NCI-H82 (cell line): ENCODE measurements around the gene CST4.
"Not testable (repeated sequence)": the region's sequence is repeated elsewhere in the genome, so short reads cannot be mapped to it uniquely, and the experiment has no call there.

Experiments used
- DNase-seq: peaks from one replicate; lab custom pipeline; 2025; lab: John Stamatoyannopoulos, UW

Gene CST4

DNA sequence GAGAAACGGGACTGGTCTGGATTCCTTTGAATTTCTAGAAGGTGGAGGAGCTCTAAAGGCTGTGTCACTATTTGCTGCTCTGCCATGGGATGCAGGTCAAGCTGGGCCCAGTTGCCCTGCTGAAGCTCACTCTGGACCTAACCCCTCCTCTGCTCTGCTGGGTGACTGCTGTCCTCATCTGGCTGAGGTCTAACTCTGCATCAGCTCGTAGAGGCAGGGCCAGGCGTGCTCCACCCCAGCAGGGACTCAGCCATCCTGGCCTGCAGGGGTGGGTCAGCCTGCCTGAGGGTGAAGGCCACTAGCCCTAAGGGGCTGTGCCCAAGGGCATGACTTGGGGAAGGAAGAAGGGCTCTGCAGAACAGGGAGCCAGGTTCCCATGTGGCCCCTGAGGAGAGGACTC, 852 bp downstream of the CST4 start:
- no peak for DNase-seq

DNA sequence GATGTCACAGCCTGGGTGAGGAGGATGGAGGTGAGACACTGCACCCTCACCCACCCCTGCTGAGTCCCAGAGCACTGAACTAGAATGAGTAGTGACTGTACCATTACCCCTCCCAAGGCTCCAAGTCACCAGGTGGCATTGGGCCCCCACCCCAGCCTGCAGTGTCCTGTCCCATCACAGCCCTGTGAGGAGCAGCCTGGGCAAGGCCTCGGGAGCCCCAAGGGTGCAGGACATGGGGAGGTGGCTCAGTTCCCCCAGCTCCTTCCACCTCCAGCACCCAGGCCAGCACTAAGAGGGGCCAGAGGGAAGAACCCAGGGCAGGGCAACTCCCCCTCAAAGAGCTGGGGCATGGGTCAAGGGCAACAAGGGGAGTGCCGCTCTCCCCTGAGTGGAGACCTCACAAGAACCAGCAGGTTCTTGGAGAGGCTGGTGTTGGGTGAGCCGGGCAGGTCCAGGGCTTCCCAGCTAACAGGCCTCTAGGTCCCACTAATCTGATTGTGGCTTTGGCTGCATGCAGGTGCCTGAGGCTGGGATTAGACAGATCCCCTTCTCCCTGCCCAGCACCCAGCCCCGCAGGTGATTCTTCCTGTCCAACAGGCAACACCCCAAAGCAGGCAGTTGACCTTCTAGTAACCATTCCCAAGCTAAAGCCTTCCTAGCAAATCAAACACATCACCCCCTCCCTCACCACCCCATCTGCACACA, 2.6 kb downstream of the CST4 start:
- peak; percentile 46 for DNase-seq

DNA sequence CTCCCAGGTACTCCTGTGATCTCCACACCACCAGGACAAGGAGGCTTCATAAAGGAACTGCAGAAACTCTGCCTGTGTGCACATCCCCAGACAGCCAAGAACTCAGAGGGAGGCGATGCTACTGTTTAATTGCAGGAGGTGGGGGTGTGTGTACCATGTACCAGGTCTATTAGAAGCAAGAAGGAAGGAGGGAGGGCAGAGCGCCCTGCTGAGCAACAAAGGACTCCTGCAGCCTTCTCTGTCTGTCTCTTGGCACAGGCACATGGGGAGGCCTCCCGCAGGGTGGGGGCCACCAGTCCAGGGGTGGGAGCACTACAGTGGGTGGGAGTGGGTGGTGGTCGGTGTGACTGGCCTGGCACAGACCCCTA, 3.3 kb downstream of the CST4 start:
- DNase-seq: not testable (repeated sequence)

DNA sequence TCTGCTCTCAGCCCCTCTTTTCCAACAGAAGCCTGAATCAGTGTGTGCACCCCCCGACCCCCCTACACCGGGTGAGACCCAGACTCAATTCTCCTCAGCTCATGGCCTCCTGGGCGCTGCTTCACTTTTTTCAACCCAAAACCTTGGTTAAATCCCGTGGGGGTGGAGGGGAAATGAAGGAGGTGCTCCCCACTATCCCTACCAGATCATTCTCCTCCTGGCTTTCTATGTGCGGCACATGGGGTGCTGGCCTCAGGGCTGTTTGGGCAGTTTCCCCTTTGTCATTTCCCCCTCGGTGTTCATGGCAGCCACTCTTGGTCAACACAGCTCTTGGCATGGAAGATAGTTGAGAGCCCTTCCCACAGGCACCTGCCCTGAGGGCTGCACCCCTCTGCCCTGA, 4.6 kb downstream of the CST4 start:
- DNase-seq: no peak

DNA sequence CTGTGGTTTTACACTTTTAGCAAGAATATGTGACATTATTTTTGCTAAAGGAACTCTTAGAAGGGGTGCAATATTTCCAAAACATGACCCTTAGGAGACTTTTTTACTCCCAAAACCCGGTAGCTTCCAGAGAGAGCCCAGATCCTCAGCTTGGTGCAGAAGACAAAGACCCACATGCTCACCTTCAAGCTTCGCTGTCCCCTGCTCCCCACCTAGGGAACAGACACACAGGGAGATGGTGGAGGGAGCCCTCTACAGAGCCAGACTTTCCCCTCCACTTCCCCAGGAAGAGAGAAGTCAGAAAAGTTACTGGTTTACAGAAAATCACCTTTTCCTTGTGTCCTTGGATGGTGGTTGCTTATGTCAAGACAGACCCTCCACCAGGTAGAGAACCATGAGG, 5.0 kb downstream of the CST4 start:
- no peak for DNase-seq

DNA sequence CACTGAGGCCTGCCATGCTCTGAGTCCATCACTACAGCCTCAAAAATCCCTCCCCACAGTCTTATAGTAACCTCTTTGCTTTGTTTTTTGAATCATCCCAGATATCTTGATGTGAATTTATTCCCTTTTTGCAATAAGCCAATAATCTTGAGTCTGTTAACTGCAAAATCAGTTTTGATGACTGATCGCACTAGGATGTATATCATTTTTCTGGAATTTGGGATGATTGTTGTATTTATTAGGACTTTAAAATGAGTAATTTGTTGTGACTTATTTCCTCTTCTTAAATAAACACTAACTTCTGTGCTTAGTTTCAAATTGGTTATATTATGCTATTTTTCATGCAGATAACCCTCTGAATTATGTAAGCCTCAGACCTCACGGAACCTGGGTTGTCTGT, 5.6 kb downstream of the CST4 start:
- no peak for DNase-seq

DNA sequence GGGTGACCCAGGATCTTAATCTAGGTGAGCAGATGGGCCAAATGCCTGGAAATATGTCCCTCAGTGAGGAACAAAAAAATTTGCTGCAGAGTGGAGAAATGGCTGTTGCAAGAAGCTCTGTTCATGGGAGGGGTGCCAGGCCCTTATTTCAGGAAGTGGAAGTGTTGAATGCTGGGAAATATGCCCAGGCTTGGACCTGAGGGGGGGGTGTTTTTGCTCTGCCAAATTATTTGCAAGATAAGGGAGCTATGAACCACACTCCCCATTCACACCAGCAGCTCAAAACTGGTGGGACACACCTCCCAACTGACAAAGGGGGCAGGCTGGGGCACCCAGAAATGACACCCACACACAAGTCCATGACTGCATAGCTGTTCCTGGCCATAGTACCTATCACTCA, 8.7 kb downstream of the CST4 start:
- no peak for DNase-seq

DNA sequence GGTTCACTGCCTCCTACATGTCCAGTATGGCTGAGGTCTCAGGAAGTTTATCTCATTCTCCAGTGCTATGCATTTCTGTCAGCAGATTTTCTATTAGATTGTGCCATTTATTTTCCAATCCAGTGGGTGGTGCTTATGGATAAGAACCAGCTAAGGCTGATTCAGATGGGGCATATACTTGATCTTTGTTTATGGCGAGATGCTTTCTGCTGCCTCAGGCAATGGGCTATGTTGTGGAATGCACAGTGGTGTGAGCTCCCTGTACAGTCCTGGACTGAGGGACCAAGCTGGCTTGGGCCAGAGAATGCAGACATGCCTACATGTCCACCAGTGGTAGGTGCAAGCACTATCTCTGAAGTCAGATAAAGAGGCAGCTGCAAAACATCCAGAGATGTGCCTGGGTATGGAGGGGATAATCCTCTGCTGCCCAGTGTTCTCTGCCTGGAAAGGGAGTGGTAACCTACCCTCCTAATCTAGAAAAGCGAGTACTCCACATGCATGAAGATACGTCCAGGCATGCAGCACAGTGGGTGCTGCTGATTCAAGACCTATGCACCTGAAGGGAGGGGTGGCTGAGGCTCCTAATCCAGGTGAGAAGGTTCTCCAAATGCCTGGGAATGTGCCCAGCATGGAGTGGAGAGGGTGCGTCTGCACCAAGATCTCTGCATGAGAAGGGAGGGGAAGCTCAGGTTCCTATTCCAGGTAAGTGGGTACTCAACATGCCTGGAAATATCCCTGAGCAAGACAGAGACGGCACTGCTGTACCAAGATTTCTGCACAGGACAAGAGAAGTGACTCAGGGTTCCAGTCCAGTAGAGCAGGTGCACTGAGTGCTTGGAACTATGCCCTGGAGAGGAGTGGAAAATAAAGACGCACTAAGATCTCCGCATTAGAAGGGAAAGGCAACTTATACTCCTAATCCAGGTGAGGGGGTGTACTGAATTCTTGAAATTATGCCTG, 9.4 kb downstream of the CST4 start:
- no peak for DNase-seq

DNA sequence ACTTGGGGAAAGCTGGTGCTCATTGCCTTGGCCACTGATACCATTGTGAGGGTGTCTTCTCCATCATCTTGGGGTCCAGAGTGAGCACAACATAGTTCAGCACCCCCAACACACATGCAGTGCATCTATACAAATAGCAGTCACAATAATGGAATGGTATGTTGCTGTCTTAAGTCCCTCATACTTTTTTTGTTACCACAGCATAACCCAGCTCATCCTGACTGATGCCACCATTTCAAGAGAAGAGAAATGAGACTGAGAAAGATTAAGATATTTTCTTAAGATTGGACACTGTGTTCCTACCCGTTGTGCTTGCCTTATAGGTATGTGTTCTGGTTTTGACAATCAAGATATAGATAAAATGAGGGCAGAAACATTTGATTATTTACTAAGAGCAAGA, 15.6 kb downstream of the CST4 start:
- DNase-seq: no peak

DNA sequence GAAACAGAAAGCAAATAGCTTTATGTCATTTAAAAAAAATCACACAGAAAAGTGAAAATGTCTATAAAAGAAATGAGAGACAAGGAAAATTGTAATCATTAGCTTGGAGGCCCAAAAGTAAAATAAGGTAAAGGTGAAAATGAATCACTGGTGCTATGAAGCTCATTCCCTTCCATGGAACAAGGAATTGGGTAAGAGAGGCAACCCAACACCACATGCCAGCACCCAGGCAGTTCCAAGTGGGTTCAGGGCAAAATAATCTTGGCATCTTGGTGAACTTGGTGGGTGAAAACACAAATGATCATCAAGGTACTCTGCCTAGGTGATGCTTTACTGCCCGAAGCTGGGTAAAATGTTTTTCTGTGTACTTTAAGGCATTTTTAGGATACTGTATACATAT, 16.7 kb downstream of the CST4 start:
- no peak for DNase-seq

DNA sequence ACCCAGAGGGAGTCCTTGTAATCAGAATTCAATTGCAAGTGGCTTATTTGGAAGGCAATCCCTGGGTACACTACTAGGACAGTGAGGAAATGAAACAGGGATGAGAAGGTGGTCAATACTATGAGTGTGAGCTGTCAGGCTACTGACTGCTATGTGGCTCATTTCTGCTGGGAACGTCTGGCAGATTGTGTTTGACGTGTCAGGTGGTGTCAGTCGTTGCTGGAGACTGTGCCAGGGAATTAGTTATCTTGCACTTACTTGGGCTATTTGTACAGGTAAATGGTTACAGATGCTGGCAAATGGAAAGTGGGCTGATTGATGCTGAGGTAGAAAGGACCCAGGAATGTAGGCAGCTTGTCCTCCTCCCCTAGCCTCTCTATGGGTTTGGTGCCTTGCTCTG, 17.4 kb downstream of the CST4 start:
- no peak for DNase-seq

DNA sequence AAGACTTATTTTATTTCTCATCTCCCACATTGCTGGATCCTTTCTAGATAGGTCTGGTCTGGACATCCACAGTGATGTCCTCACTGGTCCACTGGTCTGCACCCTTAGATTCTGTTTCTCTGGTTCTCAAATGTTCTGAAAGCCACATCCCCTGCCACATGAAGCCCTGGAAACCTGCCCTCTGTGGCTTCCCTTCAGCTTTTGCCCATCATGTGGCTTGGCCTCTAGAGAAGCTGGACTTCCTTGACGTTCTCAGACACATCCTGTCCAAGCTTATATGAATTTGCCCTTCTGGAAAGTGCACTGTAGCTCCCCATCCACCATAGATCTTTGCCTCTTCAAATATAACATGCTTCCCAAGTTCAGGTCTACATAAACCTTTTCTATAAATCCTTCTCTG, 18.5 kb downstream of the CST4 start:
- DNase-seq: no peak

DNA sequence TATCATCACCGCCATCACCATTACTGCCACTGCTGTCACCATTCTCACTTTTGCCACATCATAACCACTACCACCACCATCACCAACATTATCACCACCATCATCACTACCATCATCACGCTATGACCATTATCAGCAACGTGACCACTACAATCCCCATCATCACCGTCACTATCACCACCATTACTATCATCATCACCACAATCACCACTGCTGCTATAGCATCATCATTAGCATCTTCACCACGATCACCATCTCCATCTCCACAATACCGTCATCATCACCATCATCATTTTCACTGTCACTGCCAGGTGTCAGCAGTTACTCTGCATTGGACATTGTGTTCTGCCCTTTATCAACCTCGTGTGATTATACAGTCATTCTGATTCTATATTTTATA, 19.0 kb downstream of the CST4 start:
- DNase-seq: no peak

DNA sequence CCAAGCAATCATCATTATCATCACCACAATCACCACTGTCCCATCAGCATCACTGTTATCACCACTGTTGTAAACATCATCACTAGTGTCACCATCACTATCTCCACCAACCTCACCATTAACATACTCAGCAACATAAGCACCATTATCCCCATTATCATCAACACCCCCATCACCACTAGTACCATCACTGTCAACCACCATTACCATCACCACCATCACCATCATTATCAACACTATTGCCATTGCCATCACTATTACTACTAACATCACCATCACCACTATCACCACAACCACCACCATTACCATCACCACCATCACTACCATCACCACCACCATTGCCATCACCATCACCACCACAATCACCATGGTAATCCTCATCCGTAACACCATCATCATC, 19.5 kb downstream of the CST4 start:
- DNase-seq: no peak

DNA sequence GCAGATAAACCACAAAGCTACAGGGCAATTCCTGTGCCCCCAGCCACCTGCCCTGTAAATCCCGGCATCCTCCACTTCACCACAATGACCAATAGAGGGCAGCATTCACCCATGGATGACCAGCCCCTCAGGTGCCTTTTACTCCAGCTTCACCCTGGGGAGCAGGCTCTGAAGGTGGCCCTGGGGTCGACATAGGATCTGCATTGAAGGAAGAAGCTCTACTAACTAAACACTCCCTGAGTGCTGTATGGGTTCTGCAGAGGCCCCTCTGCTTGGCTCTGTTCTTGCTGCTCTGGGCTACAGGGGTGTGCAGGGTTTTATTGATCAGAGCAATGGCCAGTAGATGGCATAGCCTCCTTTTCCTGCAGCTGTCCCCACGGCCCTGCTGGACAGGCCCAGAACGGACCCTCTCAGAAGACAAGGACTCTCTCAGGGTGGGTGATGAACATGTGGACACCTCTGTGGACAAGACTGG, 20.3 kb downstream of the CST4 start:
- peak; percentile 85 for DNase-seq

DNA sequence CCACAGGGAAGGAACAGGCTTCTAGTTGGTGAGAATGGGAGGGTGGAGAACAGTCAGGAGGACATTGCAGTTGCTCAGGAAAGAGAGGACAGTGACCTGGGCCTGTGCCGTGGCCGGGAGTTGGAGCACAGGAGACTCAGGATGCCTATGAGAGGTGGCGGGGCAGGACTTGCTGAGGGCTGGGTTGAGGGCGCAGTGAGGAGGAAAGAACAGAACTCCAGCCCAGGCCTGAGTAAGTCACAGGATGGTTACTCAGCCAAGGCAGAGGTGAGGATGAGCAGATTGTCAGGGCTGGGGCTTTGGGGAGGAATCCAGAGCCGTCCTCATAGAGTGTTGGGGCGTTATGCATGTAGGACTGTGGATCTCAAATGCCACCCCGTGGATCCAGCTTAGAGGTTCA, 21.2 kb downstream of the CST4 start:
- DNase-seq: no peak

DNA sequence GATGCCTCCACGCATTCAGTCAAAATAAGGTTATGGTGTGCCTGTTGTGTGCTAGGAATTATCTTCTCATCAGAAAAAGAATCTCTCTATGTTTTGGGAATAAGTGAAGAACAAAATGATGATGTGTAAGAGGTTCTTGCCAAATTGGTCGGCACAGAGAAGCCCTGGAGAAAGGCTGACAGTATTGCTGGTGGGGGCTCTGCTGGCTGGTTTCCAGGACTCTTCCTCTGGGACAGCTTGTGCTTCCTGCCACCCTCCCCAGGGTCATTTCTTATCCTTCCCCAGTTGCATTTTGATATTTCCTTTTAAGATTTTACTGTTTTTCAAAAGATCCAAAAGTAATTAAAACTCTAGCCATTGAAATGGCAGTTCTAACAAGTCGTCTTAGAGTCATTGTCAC, 22.1 kb downstream of the CST4 start:
- DNase-seq: no peak

DNA sequence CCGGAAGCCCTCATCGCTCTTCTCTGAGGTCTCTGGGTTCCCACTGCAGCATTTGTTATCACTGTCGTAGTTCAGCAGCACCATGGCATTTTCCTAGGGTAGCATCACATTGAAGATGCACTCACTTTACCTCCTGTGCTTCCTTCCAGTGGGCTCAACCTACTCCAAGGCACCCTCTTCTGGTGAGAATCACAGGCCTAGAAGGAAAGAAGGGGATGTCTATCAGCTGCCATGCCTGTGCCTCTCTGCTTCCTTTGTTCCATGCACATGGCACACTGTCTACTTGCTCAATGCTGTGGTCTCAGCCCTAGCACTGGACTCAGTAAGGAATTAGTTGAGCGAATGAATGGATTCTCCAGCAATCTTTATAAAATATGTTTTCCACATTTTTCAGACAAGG, 22.6 kb downstream of the CST4 start:
- peak; percentile 9 for DNase-seq

DNA sequence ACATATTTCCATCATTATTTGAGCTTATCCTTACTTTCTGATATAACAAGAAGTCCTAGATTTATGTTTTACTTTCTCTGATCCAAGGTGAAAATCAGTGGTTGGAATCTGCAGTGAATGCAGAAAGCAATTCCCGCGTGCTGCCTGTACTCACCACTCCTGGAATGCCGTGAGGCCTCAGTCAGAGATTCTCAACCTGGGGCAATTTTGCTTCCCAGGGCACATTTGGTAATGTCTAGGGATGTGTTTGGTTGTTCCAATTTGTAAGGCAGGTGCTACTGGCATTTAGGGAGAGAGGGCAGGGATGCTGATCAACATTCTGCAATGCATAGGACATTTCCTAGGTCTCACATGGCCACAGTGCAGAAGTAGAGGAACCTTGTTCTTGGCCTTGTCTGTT, 23.9 kb downstream of the CST4 start:
- no peak for DNase-seq

DNA sequence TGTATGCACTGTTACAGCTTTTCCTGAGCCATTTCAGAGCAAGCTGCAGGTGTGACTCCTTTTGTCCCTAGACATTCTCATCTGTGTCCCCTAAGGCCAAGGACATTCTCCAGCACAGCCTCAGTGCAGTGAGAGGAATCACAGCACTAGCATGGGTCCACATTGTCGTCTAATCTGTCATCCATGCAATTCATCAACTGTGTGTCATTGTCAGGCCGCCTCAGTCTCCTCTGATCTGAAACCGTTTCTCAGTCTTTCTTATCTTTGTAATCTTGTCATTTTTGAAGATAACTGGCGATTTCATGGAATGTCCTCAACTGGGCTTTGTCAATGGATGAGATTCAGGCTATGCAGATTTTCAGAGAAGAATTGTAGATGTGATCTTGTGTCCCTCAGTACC, 24.8 kb downstream of the CST4 start:
- DNase-seq: not testable (repeated sequence)

DNA sequence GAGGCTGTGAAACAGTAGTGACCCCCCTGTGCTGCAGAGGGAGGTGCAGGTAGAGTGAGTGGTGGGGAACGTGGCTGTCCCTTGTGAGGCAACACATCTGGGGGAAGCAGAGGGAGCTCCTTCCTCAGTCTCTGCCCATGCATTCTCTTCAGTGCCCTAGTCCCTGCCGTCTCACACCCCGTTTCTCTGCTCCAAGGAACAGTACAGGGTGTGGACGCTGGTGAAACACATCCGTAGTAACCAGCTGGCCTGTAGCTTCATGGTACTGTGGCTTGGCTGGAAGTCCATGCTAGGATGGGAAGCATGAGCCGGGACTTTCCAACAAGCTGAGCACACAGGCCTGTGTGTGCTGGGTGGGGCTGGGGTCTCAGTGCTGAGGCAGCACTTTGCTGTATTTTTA, 25.7 kb downstream of the CST4 start:
- no peak for DNase-seq

DNA sequence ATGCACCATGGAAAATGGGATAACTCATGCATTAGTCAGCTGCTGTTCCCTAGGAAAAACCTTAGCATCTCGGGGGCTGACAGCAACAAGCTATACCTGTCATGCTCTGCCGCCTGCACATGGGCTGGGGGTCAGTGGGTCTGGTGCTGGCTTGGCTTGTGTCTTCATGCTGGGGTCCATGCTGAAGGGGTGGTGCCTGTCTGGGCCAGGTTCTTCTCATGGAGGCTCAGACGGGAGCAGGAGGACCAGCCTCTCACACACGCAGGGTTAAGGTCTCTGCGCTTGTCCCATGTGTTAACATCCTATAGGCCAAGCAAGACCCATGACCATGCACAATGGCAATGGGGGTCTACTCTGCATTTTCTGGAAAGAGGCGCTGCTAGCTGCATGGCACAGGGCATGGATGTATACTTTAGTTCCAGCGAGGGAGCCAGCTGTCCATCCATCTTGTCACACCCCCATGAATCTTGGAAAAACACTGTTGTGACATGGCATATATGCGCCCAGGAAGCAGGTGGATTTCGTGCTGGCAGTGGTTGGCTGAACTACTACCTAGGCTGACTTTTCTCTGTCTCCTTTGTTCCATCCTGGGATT, 26.5 kb downstream of the CST4 start:
- DNase-seq: no peak

DNA sequence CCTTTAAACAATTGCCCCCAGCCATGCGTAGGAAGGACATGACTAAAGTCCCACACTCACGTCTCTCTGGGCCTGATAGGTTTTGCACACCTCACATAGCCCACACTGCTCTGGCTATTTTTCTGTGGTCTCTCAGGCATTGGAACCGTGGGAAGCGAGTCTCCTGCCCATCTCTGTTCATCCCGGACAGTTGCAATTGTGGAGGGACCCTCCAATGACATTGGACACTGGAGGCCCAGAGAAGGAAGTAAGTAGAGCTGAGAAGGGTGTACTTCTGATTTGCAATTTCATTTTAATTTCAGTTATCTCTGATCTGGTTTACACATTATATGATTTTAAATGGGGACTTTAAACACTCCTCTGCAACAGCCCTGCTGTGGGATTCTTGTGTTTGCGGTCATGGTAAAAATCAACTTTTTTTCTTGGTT, 27.8 kb downstream of the CST4 start:
- DNase-seq: no peak
